HG03103 (cell line): ENCODE data around the gene C17orf107.
"Not testable (repeated sequence)": the region's sequence is repeated elsewhere in the genome, so short reads cannot be mapped to it uniquely, and the experiment has no call there.

Source experiments
- ATAC-seq: cut with Tn5 transposase; IDR thresholded peaks from one replicate; pipeline ENCODE4 v1.9.1; 2021; ENCODE audit warnings: low read depth; ENCODE audit not compliant: unreplicated experiment

The C17orf107 gene

GRCh38 chr17:4899341-4900230 lies at the start of gene C17orf107:
Gene C17orf107 (plus strand): TSS chr17:4899536. CDS start chr17:4899763, 227 bp downstream.
- peak; percentile 43 for ATAC-seq

- ATAC-seq, result no peak
Observed at GRCh38 chr17:4850246-4850645, 49.1 kb upstream of the C17orf107 start.

- ATAC-seq, result no peak
Observed at GRCh38 chr17:4851084-4851483, 48.3 kb upstream of the C17orf107 start.

- ATAC-seq, result no peak
Observed at GRCh38 chr17:4852567-4853207, 46.6 kb upstream of the C17orf107 start.

GRCh38 chr17:4853208-4853671 lies 46.1 kb upstream of the C17orf107 start:
- no peak for ATAC-seq

GRCh38 chr17:4854111-4854681 lies 45.1 kb upstream of the C17orf107 start:
- ATAC-seq, result no peak

- ATAC-seq, result no peak
Observed at GRCh38 chr17:4856271-4856936, 42.9 kb upstream of the C17orf107 start.

- ATAC-seq, result no peak
Observed at GRCh38 chr17:4856937-4857314, 42.4 kb upstream of the C17orf107 start.

GRCh38 chr17:4857347-4857746 lies 42.0 kb upstream of the C17orf107 start:
- ATAC-seq, result not testable (repeated sequence)

- no peak for ATAC-seq
Observed at GRCh38 chr17:4858068-4858881, 41.1 kb upstream of the C17orf107 start.

- ATAC-seq, result no peak
Observed at GRCh38 chr17:4858882-4859260, 40.5 kb upstream of the C17orf107 start.

GRCh38 chr17:4859816-4860625 lies 39.3 kb upstream of the C17orf107 start:
- ATAC-seq, result no peak

GRCh38 chr17:4860651-4861050 lies 38.7 kb upstream of the C17orf107 start:
- no peak for ATAC-seq

- ATAC-seq, result no peak
Observed at GRCh38 chr17:4861052-4861451, 38.3 kb upstream of the C17orf107 start.

GRCh38 chr17:4862720-4863119 lies 36.6 kb upstream of the C17orf107 start:
- ATAC-seq, result no peak

GRCh38 chr17:4863321-4863720 lies 36.0 kb upstream of the C17orf107 start:
- ATAC-seq, result no peak

GRCh38 chr17:4867535-4867934 lies 31.8 kb upstream of the C17orf107 start:
- ATAC-seq, result not testable (repeated sequence)

GRCh38 chr17:4869058-4869998 lies 30.0 kb upstream of the C17orf107 start:
- ATAC-seq, result not testable (repeated sequence)
